ENCODE results near the gene MYO10. TPM values are rescaled to one million over a fixed set of nuclear protein-coding genes. Genes with fewer than 3 reads are reported as not detected.
"Not testable (repeated sequence)": the region's sequence is repeated elsewhere in the genome, so short reads cannot be mapped to it uniquely, and the experiment has no call there.

Gene MYO10
- total RNA-seq, 1 experiment from 2014 or later = 30.2 TPM

DNA sequence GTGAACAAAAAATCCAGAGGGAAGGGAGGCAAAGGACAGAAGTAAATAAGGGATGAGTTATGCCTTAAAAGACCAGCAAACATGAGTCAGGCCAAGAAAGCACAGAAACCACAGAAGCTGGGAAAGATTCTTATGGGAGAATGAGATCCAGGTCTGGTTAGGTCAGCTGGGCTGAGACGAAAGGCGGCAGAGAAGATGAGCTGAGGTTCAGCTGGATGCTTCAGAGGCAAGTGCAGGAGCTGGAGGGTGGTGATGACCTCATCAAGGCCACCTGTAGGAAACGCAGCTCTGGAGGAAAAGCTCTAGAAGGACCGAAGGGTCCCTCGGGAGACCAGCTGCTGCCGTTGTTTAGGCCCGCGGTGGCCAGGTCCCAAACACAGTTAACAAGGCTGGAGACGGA is 152.0 kb downstream of the MYO10 start:
- peak; percentile 61 for DNase-seq (ENCODE audit: low read depth)

DNA sequence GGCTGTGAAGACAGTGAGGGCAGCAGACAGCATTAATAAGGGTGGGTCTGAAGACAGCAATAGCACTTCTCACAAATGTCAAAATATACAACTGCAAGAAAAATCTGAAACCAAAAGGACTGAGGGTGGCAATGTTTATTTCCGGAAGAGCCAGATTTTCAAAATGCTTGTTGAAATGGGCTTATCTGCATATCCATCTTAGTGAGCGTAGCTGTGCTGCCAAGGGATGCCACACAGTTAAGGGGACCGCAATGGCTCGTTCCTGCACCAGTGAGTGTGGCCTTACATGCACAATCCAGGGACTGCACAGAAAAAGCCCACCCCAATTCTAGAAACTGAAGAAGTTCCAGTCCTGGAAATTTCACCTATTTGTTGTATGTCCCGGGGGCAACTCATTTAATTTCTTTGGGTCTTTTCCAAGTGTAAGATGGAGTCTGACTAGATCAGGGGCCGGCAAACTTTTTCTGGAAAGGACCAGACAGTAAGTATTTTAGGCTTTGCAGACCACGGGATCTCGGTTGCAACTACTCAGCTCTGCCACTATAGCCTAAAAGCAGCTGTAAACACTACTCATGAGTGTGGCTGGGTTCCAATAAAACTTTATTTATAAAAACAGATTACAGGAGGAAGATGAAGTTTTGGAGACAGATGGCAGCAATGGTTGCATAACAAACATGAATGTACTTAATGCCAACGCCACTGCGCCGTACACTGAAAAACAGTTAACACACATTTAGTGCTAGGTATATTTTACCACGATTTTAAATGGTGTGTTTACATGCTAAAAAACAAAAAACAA is 154.1 kb downstream of the MYO10 start:
- no peak for DNase-seq (ENCODE audit: low read depth)

DNA sequence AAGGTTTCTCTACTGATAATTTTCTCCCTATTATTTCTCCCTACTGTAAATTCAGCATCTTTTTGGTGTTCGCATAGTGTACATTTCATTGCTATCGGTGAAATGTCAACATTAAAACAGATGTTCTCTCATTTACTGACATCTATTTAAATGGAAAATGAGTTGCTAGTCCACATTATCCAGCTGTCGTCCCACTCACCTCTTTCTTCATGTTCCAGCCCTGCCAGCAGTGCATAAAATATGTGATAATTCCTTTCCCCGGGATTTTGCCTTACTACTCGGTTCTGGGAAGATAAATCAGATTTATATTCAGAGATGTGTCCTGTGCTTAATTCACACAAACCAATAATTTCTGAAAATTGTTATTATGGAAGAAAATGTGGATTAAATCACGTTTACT is 155.8 kb downstream of the MYO10 start:
- DNase-seq (ENCODE audit: low read depth) = no peak

DNA sequence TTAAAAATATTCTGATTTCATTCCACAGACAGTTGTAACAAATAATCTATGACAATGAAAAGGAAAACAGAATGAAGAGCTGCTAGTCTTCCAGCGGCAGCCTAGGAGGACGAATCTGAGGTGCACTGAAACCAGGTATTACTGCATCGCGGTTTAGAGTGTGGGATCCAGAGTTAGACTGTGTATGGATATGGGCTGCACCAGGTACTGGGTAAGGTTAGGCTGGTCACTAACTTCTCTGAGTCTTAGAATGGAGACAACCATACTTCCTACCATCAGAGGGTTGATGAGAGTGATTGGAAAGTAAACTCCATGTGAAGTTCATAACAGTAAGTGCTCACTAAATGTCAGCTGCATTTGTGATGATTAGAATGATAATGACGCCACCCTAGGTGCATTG is 158.7 kb downstream of the MYO10 start:
- DNase-seq (ENCODE audit: low read depth) = no peak

DNA sequence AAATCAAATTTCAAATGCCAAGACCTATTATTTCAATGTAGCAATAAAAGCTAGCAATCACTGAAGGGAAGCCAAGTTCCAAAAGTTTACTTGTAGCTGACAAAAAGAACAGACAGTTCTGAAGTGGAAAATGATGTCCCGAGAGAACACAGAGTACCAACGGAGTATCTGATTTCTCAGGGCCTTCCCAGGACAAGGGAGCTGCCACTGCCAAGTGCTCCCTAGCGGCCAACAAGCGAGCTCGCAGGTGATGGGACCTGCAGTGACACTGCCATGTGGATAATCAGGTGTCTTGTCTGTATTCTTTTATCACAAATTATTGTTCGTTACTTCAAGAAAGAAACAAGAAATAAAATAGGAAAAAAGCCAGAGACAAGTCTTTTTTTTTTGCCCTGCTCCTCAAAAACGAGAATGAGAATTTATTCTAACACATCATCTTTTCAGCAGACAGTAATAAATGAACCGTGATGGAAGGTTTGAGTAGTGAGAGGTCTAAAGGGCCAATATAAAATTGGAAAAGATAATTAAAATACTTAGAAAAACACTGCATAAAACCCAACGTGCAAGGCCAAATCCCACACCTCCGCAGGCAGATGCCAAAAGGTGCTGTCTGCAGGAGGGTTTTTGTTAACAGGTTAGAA is 159.4 kb downstream of the MYO10 start:
- DNase-seq (ENCODE audit: low read depth) = no peak

DNA sequence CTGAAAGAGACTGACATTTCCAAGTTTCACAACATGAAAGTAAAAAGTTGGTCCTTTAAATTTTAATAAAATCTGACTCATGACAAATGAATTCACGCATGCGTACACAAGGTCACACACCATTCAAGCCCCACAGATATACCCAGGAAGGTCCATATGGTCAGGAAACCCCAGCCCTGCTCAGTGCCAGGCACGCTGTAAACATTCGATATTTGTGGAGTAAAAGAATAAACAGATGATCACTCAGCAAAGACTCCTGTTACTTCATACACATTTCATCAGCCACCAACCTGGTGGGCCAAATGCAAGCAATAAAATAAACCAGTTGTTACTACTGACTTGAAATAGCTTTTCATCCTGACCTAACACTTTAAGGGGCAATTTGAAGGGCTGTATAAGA is 161.3 kb downstream of the MYO10 start:
- no peak for DNase-seq (ENCODE audit: low read depth)

DNA sequence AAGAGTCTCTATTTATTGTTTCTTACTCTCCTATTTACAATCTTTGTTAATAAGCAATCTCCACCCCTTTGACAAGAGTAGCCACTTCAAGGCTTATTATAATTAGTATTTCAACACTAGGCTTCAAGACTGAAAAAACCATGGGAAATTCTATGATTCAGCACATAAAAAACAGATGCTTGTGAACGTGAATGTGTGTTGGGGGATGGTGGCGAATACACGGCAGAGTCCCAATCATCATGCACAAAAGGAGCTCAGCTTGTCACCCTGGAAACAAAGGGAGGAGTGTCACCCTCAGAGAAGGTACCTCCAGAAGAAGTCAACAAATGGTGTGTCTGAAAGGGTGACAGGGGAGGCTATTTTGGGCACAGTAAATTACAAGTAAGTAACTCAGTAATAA is 162.1 kb downstream of the MYO10 start:
- no peak for DNase-seq (ENCODE audit: low read depth)

DNA sequence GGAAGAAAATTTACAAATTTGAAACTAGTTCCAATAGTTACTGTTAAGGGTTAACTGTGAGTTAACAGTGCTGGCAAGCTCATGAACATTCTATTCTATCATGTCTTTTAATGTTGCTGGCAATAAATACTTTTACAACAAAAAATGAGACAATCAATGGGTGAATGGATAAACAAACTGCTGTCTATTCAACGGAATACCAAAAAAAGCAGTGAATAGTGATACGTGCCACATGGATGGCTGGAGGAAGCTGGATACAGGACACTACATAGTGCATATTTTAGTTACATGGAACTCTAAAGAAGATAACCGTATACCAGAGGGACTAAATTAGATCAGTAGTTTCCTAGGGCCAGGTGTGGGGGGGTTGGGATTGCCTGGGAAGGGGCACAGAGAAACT is 163.5 kb downstream of the MYO10 start:
- no peak for DNase-seq (ENCODE audit: low read depth)

DNA sequence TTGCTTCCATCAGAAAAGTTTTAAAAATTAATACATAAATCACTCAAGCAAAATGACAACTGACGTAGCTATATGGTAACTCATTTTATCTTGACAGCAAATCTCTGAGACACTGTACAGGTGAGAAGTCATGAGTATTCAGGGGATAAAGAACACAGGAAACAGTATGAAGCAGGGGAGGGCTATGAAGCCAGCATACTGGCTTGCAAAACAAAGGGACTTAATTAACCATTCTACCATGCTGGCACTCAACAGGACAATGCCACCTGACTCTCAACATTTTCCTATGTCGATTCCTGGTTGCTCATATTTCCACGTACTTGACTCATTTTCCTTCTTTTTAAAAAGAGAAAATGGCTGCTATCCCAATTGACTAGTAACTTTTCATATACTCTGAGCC is 167.9 kb downstream of the MYO10 start:
- no peak for DNase-seq (ENCODE audit: low read depth)

DNA sequence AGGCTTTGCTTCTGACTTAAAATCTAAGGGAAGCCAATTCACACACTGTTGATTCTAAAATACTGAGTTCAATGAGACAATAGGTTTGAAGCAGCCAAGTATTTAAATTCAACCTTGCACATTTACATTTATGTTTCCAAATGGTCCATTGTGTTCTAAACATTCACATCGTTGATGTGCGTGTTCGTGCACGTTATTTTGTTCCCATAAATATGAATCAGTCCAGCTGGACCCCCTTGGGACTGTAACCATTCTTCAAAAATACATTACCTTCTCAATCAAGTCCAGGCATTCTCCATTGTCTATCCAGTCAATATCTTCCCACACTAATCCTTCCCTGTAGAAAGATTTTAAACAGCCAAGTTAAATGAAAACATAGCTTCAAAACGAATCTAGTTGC is 172.9 kb downstream of the MYO10 start:
- no peak for DNase-seq (ENCODE audit: low read depth)

DNA sequence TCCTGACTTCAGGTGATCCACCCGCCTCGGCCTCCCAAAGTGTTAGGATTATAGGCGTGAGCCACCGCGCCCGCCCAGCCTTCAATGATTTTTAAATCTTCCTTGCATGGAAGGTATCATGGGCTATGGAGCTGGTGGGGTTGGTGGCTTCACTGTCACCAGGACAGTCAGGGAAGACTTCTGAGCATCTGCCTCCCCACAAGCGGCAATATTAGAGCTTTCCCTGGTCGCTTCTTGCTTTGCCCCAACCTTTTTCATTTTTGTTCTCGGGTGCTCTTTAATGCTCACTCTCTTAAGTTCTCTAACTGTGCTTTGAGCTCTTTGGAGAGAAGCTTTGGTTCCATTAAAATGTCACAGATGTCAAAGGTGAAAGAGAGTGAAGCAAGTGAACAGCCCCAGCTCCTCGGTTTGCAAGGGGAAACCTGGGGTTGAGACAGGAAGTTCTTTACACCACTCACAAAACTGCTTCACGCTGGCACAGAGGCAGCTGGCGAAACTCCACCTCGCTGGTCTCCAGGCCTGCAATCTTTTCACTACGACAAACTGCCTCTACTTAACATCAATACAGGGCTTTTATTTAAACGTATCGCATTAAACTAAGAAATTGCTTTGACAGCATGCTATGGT is 176.8 kb downstream of the MYO10 start:
- DNase-seq (ENCODE audit: low read depth) = no peak

DNA sequence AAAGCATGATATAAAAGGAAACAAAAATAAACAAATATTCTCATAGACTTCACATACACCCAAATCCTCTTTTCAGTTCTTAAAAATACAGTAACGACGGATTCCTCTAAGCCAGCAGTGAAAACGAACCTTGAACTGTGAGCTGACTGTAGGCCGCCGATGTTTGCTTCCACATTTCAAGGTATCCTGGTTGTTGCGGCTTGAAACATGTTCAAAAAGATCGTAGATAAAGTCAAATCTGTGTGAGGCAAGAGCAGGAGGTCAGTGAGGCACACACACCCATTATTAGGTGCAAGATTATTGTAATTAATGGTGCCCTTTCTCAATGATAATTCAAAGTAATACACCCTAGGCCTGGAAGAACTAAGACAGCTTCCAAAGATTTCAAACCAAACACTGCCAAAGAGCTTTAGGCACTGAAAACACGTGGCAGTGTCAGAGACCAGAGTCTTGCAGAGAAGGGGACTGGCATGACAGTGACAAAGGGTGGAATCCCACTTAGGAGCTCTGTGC is 178.0 kb downstream of the MYO10 start:
- no peak for DNase-seq (ENCODE audit: low read depth)

DNA sequence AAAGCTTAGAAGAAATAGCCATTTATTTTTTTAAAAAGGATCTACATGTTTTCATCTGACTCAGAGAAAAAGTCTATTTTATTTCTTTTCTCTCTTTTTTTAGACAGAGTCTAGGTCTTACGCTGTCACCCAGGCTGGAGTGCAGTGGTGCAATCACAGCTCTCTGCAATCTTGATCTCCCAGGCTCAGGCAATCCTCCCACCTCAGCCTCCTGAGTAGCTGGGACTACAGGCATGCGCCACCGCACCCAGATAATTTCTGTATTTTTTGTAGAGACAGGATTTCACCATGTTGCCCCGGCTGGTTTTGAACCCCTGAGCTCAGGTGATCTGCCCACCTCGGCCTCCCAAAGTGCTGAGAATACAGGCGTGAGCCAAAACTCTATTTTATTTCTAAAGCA is 178.5 kb downstream of the MYO10 start:
- DNase-seq (ENCODE audit: low read depth) = not testable (repeated sequence)

DNA sequence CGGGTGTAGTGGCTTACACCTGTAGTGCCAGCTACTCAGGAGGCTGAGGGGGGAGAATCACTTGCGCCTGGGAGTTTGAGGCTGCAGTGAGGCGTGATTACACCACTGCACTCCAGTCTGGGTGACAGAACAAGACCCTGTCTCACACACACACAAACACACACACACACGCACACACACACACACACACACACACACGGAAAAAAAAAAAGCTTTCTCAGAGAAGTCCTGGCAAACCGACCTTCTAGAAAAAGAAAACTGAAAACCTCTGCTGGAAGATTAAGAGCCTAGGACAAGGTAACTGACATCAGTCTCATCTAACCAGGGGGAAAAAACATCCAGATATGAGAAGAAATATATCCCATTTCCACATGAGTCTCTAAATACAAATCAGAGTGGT is 178.9 kb downstream of the MYO10 start:
- no peak for DNase-seq (ENCODE audit: low read depth)

DNA sequence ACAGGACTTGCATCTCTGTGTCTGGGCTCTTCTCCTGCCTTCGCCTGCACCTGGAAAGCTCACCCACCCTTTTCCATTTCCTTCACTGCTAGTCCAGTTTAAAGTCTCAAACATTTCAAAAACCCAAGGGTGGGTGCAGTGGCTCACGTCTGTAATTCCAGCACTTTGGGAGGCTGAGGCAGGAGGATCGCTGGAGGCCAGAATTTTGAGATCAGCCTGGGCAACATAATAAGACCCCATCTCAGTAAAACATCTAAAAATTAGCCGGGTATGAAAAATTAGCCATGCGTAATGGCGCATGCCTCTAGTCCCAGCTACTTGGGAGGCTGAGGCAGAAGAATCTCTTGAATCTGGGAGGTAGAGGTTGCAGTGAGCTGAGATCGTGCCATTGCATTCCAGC is 179.4 kb downstream of the MYO10 start:
- DNase-seq (ENCODE audit: low read depth) = no peak

DNA sequence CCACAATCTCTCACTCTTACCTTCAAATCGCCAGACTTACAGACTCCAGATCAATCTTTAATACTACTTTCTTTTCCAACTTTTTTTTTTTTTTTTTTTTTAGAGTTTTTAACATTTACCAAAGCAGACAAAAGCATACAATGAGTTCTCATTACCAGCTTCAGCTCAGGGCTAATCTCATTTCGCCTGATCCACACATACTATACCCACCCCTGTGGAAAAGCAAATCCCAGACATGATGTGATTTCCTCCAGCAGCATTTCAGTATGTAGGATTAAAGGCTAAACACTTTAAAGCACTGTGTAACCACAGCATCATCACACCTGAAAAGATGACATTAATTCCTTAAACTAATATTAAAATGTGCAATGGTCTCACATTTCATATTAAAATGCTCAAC is 180.4 kb downstream of the MYO10 start:
- no peak for DNase-seq (ENCODE audit: low read depth)

DNA sequence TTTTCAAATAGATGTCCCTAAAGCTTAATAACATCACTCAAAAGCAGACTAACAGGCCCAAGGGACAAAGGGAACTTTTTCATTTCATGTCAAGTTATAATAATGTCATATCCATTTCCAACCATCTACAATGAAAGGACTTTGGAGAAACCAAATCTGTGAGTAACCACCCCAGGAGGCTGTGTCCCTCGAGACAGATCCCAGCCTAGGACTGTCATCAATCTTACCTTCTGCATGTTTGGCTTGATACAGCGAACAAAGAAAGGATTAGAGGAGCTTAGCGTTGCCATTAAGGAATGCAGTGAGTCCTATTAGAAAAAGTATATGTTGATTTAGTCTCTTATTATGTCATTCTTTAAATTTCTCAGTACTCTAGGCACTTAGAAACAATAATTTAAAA is 181.5 kb downstream of the MYO10 start:
- DNase-seq (ENCODE audit: low read depth) = no peak

DNA sequence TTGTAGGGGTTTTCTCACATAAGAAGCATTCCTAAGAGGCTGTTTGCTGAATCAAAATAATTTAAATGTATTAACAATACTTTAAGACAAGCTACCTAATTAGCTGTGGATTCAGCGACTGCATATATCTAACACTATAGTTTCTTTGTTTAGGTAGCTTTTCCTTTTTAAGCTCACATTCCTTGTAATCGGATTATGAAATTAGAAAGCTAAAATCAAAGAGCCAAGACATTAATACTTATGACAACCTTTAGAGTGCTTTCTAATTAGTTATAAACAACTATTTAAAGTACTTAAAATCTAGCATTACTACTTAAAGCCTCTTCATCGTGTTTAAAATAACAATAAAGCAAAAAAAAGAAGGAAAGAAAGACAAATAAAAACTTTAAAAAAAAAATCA is 182.0 kb downstream of the MYO10 start:
- DNase-seq (ENCODE audit: low read depth) = no peak

DNA sequence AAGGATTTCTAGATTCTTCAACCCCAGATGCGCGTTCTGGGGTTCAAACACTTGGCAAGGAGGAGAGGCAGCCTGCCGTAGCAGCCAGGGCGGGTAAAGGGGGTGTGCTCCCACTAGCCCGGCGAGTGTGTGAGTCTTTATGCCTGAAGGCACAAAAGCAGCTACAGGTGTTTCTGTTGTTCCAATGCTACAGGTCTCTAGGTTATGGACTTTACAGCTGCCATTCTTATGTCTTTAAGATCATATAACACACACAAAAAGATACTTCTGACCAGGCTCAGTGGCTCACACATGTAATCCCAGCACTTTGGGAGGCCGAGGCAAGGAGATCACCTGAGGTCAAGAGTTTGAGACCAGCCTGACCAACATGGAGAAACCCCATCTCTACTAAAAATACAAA is 185.6 kb downstream of the MYO10 start:
- DNase-seq (ENCODE audit: low read depth) = no peak

DNA sequence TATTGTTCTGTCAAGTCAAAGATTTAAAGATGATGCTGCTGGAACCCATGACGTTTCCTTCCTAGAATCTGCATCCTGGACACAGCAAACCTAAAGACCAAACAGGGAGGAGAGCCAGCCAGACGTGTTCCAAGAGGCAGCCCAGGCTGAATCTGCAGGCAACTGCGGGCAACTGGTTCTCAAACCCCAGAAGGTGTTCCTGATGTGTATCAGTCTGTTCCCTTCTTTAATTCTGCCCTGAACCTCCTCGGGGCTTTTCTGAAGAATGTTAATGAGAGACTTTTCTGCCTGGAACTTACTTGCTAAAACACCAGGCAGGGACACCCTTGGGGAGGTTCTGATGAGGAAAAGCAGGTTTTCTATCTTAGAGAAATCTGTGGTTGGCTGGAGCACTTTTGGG is 186.5 kb downstream of the MYO10 start:
- DNase-seq (ENCODE audit: low read depth) = no peak

DNA sequence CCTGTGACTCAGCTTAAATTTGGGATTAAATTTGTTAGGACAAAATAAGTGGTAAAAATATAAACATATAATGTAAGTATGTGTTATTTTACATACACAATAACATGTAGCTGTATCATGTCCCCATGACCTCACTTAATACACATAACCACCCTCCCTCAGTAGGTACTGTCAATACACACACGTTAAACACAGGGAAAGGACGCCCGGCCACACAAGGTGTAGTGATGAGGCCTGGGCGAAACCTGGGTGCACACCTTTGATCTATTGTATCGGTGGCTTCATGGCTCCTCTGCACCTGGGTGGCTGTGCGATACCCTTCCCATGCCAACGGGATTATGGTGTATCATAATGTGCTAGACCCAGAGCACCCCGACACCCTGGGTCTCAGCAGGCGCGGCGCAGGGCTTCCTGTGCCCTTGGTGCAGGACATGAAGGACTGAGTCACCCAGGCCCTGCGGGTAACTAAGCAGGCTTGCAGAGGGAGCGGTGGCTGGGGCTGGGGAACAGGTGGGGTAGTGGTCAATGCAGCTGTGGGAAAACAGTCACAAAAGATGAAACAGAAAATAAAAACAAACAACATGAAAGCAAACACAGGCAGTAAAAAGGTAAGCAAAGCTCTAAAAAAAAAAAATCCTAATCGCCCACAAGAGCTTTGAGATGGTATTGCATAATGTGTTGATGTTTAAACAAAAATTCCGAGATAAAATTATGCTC is 191.8 kb downstream of the MYO10 start:
- DNase-seq (ENCODE audit: low read depth) = no peak

DNA sequence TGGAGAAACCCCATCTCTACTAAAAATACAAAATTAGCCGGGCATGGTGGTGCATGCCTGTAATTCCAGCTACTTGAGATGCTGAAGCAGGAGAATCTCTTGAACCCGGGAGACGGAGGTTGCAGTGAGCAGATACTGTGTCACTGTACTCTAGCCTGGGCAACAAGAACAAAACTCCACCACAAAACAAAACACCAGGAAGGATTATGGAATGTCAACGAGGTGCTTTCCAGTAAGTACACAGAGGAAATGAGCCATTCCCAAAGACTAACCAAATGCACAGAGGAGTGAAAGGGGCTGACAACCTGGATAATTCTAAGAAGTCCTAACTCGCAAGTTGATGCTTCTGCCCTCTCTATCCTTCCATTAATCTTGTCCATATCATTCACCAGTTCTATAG is 193.2 kb downstream of the MYO10 start:
- DNase-seq (ENCODE audit: low read depth) = peak; percentile 24
